Measurements from ENCODE around the gene SPEM3. TPM values are rescaled to one million over a fixed set of nuclear protein-coding genes. Genes with fewer than 3 reads are reported as not detected.
A peak's percentile ranks its signal among the peaks of the same experiment; 100 is the strongest.

Gene SPEM3
- total and polyA plus RNA-seq, 2 experiments from 2014 or later, result not detected

GRCh38 chr17:7443499-7444485, 15.1 kb downstream of the SPEM3 start:
- H3K4me3 ChIP-seq, result no peak overlapping the region
- no peaks in the 10 kb centered on the region for H3K36me3 ChIP-seq (ENCODE audit: low read depth)
- DNase-seq, result peak; percentile 67
- TF ChIP-seq EZH2phosphoT487 (IDR thresholded peaks at IDR 0.05; ENCODE audit: insufficient read depth, low read depth), result no peak
- TF ChIP-seq EZH2 (IDR thresholded peaks at IDR 0.05; ENCODE audit: insufficient read depth, poor library complexity, severe bottlenecking), result no peak
- H3K79me2 ChIP-seq (ENCODE audit: insufficient read depth), result no peaks in the 10 kb centered on the region
- no peak overlapping the region for H3K27ac ChIP-seq
- H3K9me2 ChIP-seq (ENCODE audit: insufficient read depth), result no peaks in the 10 kb centered on the region
- peaks cover 11% of the 10 kb centered on the region for H3F3A ChIP-seq (ENCODE audit: insufficient read depth)
- H3K9ac ChIP-seq, result no peak overlapping the region
- WGBS, 2 experiments (ENCODE audit: low coverage in 1 of 2, low lambda C conversion rate in 2 of 2, missing lambda C conversion rate in 2 of 2), result 79 to 86% methylated on average over 7 of the region's 7 CpGs
- H4K20me1 ChIP-seq (ENCODE audit: insufficient read depth), result no peaks in the 10 kb centered on the region
- H3K4me2 ChIP-seq (ENCODE audit: unreplicated experiment), result no peak overlapping the region
- peaks cover 36% of the 10 kb centered on the region for H3K27me3 ChIP-seq (replicated peaks; ENCODE audit: insufficient read depth)
- H3K4me1 ChIP-seq (ENCODE audit: insufficient read depth), result peaks cover 16% of the 10 kb centered on the region
- in situ Hi-C loops (cut with MboI), result no loop called here
- H3K9me3 ChIP-seq (ENCODE audit: low read depth), result no peaks in the 10 kb centered on the region
- no peak overlapping the region for H2AFZ ChIP-seq

- 15 to 20% methylated on average over 40 to 47 of the region's 51 CpGs for WGBS, 2 experiments (ENCODE audit: low coverage in 1 of 2, low lambda C conversion rate in 2 of 2, missing lambda C conversion rate in 2 of 2)
- H3K9me2 ChIP-seq (ENCODE audit: insufficient read depth), result no peaks in the 10 kb centered on the region
- H3K4me1 ChIP-seq (ENCODE audit: insufficient read depth), result peaks cover 12% of the 10 kb centered on the region
- in situ Hi-C loops (cut with MboI), result no loop called here
- H2AFZ ChIP-seq, result peak within 1 kb of the TSS; percentile 71
- H3K27me3 ChIP-seq (replicated peaks; ENCODE audit: insufficient read depth), result peaks cover 24% of the 10 kb centered on the region
- H3F3A ChIP-seq (ENCODE audit: insufficient read depth), result peaks cover 11% of the 10 kb centered on the region
- H4K20me1 ChIP-seq (ENCODE audit: insufficient read depth), result no peaks in the 10 kb centered on the region
- H3K79me2 ChIP-seq (ENCODE audit: insufficient read depth), result no peaks in the 10 kb centered on the region
- no peaks in the 10 kb centered on the region for H3K9me3 ChIP-seq (ENCODE audit: low read depth)
- H3K4me3 ChIP-seq, result peak within 1 kb of the TSS; percentile 56
- no peak within 1 kb of the TSS for H3K27ac ChIP-seq
- H3K36me3 ChIP-seq (ENCODE audit: low read depth), result no peaks in the 10 kb centered on the region
- DNase-seq, result peak; percentile 62
- no peak within 1 kb of the TSS for H3K9ac ChIP-seq
- no peak for TF ChIP-seq EZH2phosphoT487 (IDR thresholded peaks at IDR 0.05; ENCODE audit: insufficient read depth, low read depth)
- no peak for TF ChIP-seq EZH2 (IDR thresholded peaks at IDR 0.05; ENCODE audit: insufficient read depth, poor library complexity, severe bottlenecking)
- H3K4me2 ChIP-seq (ENCODE audit: unreplicated experiment), result peak within 1 kb of the TSS; percentile 77
Measured at GRCh38 chr17:7444682-7445618, 16.3 kb downstream of the SPEM3 start, which contains the start of gene CHRNB1. TSS of gene CHRNB1 (plus strand) at chr17:7445061. CDS start at chr17:7445128, 67 bp downstream.

DNA sequence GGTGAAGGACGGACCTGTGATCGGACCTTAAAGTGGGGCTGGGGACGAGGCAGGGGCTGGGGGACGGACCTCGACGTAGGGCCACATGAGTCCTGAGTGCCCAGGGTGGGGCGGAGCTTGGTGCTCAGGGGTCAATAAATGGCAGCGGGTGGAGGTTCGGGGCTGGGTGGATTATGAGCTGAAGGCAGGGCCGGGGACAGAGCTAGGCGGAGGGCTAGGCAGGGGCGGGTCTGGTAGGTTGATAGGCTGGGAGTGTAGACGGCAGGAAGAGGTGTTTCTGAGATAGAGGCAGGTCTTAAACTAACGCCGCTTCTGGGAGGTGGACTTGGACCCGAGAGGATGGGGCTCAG, 16.9 kb downstream of the SPEM3 start:
- TF ChIP-seq EZH2 (IDR thresholded peaks at IDR 0.05; ENCODE audit: insufficient read depth, poor library complexity, severe bottlenecking) (no peak), EZH2phosphoT487 (IDR thresholded peaks at IDR 0.05; ENCODE audit: insufficient read depth, low read depth) (no peak)
- Histone ChIP-seq H3K9me2 (ENCODE audit: insufficient read depth) (no peaks in the 10 kb centered on the region), H3K4me3 (peak overlapping the region; percentile 56), H3K4me1 (ENCODE audit: insufficient read depth) (peaks cover 11% of the 10 kb centered on the region), H3K9ac (no peak overlapping the region), H3K27me3 (replicated peaks; ENCODE audit: insufficient read depth) (peaks cover 18% of the 10 kb centered on the region), H3K79me2 (ENCODE audit: insufficient read depth) (no peaks in the 10 kb centered on the region), H3K4me2 (ENCODE audit: unreplicated experiment) (peak overlapping the region; percentile 77), H2AFZ (peak overlapping the region; percentile 71), H4K20me1 (ENCODE audit: insufficient read depth) (no peaks in the 10 kb centered on the region), H3F3A (ENCODE audit: insufficient read depth) (peaks cover 16% of the 10 kb centered on the region), H3K27ac (no peak overlapping the region), H3K9me3 (ENCODE audit: low read depth) (no peaks in the 10 kb centered on the region), H3K36me3 (ENCODE audit: low read depth) (no peaks in the 10 kb centered on the region)
- DNase-seq, result no peak
- in situ Hi-C loops (cut with MboI), result no loop called here
- 9 to 16% methylated on average over 7 to 16 of the region's 16 CpGs for WGBS, 2 experiments (ENCODE audit: low coverage in 1 of 2, low lambda C conversion rate in 2 of 2, missing lambda C conversion rate in 2 of 2)

DNA sequence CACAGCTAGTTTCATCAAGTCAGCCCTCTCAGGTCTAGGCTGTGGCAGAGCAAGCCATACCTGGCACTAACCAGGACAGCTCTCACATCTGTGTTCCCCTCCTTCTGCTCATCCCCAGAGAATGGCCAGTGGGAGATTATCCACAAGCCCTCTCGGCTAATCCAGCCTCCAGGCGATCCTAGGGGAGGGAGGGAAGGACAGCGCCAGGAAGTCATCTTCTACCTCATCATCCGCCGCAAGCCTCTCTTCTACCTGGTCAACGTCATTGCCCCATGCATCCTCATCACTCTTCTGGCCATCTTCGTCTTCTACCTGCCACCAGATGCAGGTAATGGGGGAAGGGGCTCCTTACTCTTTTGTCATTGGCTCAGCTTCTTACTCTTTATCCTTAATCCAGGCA, 19.8 kb downstream of the SPEM3 start:
- Histone ChIP-seq H3K9ac (no peak overlapping the region), H4K20me1 (ENCODE audit: insufficient read depth) (no peaks in the 10 kb centered on the region), H3K27me3 (replicated peaks; ENCODE audit: insufficient read depth) (peaks cover 17% of the 10 kb centered on the region), H2AFZ (no peak overlapping the region), H3K4me2 (ENCODE audit: unreplicated experiment) (no peak overlapping the region), H3K9me2 (ENCODE audit: insufficient read depth) (no peaks in the 10 kb centered on the region), H3K4me1 (ENCODE audit: insufficient read depth) (0 out of 2 replicates have a peak, but pooled peaks cover 12% of the 10 kb centered on the region), H3K27ac (no peak overlapping the region), H3K79me2 (ENCODE audit: insufficient read depth) (no peaks in the 10 kb centered on the region), H3F3A (ENCODE audit: insufficient read depth) (peaks cover 20% of the 10 kb centered on the region), H3K9me3 (ENCODE audit: low read depth) (no peaks in the 10 kb centered on the region), H3K4me3 (no peak overlapping the region), H3K36me3 (ENCODE audit: low read depth) (no peaks in the 10 kb centered on the region)
- no peak for DNase-seq
- no peak for TF ChIP-seq EZH2 (IDR thresholded peaks at IDR 0.05; ENCODE audit: insufficient read depth, poor library complexity, severe bottlenecking)
- TF ChIP-seq EZH2phosphoT487 (IDR thresholded peaks at IDR 0.05; ENCODE audit: insufficient read depth, low read depth), result no peak
- in situ Hi-C loops (cut with MboI), result no loop called here
- WGBS, 2 experiments (ENCODE audit: low coverage in 1 of 2, low lambda C conversion rate in 2 of 2, missing lambda C conversion rate in 2 of 2), result 84 to 88% methylated on average over 7 of the region's 7 CpGs
